Activated naive CD4-positive, alpha-beta T cell treated with anti-CD3 and anti-CD28 coated beads, Interleukin-2, amount 10 ng/mL, durations not matched to agents 7 days and 5 days (primary cell): ENCODE data around the gene CES3.
"Not testable (repeated sequence)": the region's sequence is repeated elsewhere in the genome, so short reads cannot be mapped to it uniquely, and the experiment has no call there.

Experiments
- CTCF ChIA-PET: fragments of 350-600 bp; sonication (Branson Sonifier 250); formaldehyde crosslinking; loops from one replicate; lab custom pipeline; 2021; ENCODE audit warnings: antibody characterized with exemption; lab: Charles Lee
- DNase-seq: peaks from one replicate; pipeline ENCODE4 v3.0.0-alpha.2; 2020
- H3K27ac Mint-ChIP-seq: one replicate; pipeline ENCODE4 v1.8.0; 2021; ENCODE audit warnings: mild to moderate bottlenecking, moderate library complexity, mixed read lengths
- H3K27me3 Mint-ChIP-seq: one replicate; pipeline ENCODE4 v1.8.0; 2021; ENCODE audit warnings: mild to moderate bottlenecking, mixed read lengths
- H3K36me3 Mint-ChIP-seq: one replicate; pipeline ENCODE4 v1.8.0; 2021; ENCODE audit warnings: mixed read lengths
- H3K4me1 Mint-ChIP-seq: one replicate; pipeline ENCODE4 v1.8.0; 2021; ENCODE audit warnings: mixed read lengths
- H3K4me3 Mint-ChIP-seq: one replicate; pipeline ENCODE4 v1.8.0; 2021; ENCODE audit warnings: mild to moderate bottlenecking, moderate library complexity, mixed read lengths
- H3K9me3 Mint-ChIP-seq: one replicate; pipeline ENCODE4 v1.8.0; 2021; ENCODE audit warnings: mixed read lengths

CES3 gene

DNA sequence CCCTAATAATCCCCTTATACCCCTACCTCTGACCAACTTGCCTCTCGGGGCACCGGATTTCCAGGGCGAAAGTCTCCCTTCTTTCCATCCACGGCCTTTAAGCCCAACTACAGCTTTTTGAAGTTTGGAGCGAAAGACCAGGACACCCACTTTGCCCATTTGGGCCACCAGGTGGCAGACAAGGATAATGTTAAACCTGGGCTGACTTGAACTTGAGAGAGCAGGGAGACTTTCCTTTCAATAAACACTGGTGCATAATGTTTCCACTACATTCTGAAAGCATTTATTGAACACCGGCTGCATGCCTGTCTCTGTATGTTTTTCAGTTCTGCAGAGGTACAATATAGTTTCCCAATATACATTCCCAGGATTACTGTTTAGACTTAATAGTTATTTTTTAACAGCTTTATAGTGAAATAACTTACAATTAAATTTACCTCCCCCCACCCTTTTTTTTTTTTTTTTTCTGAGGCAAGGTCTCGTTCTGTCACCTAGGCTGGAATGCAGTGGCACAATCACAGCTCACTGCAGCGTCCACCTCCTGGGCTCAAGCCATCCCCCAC lies 6.9 kb upstream of the CES3 start:
- H3K27ac Mint-ChIP-seq, result no peak overlapping the region

DNA sequence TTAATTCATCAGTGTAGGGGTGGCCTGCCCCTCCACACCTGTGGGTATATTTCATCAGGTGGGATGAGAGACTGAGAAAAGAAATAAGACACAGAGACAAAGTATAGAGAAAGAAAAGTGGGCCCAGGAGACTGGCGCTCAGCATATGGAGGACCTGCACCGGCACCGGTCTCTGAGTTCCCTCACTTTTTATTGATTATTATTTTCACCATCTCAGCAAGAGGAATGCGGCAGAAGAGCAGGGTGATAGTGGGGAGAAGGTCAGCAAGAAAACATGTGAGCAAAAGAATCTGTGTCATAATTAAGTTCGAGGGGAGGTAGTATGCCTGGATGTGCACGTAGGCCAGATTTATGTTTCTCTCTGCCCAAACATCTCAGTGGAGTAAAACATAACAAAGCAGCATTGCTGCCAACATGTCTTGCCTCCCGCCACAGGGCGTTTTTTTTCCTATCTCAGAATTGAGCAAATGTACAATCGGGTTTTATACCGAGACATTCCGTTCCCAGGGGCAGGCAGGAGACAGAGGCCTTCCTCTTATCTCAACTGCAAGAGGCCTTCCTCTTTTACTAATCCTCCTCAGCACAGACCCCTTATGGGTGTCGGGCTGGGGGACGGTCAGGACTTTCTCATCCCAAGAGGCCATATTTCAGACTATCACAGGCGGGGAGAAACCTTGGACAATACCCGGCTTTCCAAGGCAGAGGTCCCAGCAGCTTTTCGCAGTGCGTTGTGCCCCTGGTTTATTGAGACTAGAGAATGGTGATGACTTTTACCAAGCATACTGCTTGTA lies 5.5 kb upstream of the CES3 start:
- H3K27me3 Mint-ChIP-seq, result peaks cover 60% of the 10 kb centered on the region
- DNase-seq, result not testable (repeated sequence)
- CTCF ChIA-PET, result interaction anchor here (1.0 kb wide), 2 partner anchors 24 to 62 kb away, joined by 3 to 4 read pairs; no protein-coding TSS in a partner anchor

More for the DNA sequence above, 6.9 kb upstream of the CES3 start:
- Mint-ChIP-seq H3K4me1 (peaks cover 21% of the 10 kb centered on the region), H3K4me3 (no peak overlapping the region), H3K9me3 (peaks cover 8% of the 10 kb centered on the region), H3K36me3 (no peaks in the 10 kb centered on the region), H3K27me3 (peaks cover 61% of the 10 kb centered on the region)
- CTCF ChIA-PET, result interaction anchor here (0.6 to 2.6 kb wide), 15 partner anchors 8 to 385 kb away, joined by 3 to 9 read pairs (median 4); partner anchors contain the start of gene B3GNT9
- DNase-seq, result peak; percentile 88

DNA sequence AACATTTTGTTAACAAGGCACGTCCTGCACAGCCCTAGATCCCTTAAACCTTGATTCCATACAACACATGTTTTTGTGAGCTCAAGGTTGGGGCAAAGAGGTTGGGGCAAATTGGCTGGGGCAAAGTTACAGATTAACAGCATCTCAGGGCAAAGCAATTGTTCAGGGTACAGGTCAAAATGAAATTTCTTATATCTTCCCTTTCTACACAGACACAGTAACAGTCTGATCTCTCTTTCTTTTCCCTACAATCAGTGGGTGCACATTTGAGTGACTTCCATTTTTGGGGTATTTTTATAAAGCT lies 5.0 kb upstream of the CES3 start:
- not testable (repeated sequence) for H3K9me3 Mint-ChIP-seq, H3K36me3 Mint-ChIP-seq, DNase-seq, H3K4me3 Mint-ChIP-seq, H3K27ac Mint-ChIP-seq
- CTCF ChIA-PET, result interaction anchor here (0.7 to 1.4 kb wide), 5 partner anchors 9 to 61 kb away, joined by 3 to 4 read pairs (median 3); no protein-coding TSS in a partner anchor
- H3K4me1 Mint-ChIP-seq, result peaks cover 33% of the 10 kb centered on the region
- H3K27me3 Mint-ChIP-seq, result peaks cover 59% of the 10 kb centered on the region

More for the DNA sequence above, 5.5 kb upstream of the CES3 start:
- H3K27ac Mint-ChIP-seq, H3K9me3 Mint-ChIP-seq, H3K36me3 Mint-ChIP-seq, H3K4me3 Mint-ChIP-seq: not testable (repeated sequence)
- H3K4me1 Mint-ChIP-seq, result peaks cover 29% of the 10 kb centered on the region

DNA sequence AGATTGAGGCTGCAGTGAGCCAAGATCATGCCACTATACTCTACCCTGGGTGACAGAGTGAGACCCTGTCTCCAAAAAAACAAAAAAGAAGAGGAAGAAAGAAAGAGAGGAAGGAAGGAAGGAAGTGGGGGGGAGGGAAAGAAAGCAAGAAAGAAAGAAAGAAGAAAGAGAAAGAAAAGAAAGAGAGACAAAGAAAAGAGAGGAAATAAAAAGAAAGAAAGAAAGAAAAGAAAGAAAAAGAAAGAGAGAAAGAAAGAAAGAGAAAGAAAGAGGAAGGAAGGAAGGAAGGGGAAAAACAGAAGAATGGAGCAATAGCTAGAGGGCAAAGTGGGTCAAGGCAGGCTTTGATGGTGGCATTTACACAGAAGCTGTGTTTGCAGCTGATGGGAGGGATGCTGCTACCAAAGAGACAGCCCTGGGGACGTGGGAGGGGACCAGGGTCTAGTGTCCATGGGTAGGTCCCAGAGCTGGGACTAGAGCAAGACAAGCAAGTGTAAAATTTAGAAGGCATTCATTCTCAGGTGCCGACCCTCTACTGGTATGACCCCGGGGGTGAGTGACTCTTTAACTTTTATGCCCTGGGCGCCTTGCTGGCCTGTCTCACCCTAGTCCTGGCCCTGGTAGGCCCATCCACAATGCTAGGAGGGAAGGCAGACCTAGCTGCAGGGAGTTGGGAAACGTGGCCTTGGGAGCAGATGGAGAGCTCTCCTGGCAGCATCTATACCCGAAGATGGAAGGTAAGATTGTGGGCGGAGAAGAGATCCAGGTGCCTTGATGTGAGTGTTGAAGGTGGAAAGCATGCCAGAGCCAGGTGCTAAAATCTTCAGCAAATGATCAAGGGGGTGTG lies 2.0 kb upstream of the CES3 start:
- no peak overlapping the region for H3K4me3 Mint-ChIP-seq
- CTCF ChIA-PET, result interaction anchor here (0.6 to 4.6 kb wide), 10 partner anchors 12 to 226 kb away, joined by 3 to 39 read pairs (median 4); no protein-coding TSS in a partner anchor
- H3K36me3 Mint-ChIP-seq, result no peaks in the 10 kb centered on the region
- H3K9me3 Mint-ChIP-seq, result no peaks in the 10 kb centered on the region
- H3K4me1 Mint-ChIP-seq, result peaks cover 42% of the 10 kb centered on the region
- DNase-seq, result no peak
- H3K27ac Mint-ChIP-seq, result peak overlapping the region; percentile 25
- peaks cover 39% of the 10 kb centered on the region for H3K27me3 Mint-ChIP-seq

DNA sequence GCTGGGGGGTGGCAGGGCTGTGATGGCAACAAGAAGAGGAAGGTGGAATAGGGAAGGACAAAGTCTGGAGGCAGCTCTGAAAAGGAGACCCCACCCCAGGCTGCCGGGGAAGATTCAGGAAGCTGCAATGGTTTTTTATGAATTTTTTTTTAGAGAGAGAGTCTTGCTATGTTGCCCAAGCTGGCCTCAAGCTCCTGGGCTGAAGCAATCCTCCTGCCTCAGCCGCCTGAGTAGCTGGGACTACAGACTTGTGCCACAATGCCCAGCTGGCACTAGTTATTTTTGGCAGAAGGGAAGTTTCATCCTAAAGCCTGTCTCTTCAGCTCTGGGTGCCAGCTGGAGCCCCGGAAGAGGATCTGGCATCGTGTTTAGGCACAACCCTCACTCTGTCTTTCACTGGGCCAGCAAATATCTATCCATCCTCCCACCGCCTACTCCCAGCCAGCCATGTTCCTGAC lies 1.3 kb upstream of the CES3 start:
- Mint-ChIP-seq H3K27ac (no peak overlapping the region), H3K9me3 (no peaks in the 10 kb centered on the region), H3K36me3 (no peaks in the 10 kb centered on the region), H3K27me3 (peaks cover 42% of the 10 kb centered on the region), H3K4me1 (peaks cover 42% of the 10 kb centered on the region), H3K4me3 (no peak overlapping the region)
- no peak for DNase-seq
- CTCF ChIA-PET, result interaction anchor here (0.7 to 4.6 kb wide), 9 partner anchors 10 to 225 kb away, joined by 3 to 39 read pairs (median 4); no protein-coding TSS in a partner anchor

DNA sequence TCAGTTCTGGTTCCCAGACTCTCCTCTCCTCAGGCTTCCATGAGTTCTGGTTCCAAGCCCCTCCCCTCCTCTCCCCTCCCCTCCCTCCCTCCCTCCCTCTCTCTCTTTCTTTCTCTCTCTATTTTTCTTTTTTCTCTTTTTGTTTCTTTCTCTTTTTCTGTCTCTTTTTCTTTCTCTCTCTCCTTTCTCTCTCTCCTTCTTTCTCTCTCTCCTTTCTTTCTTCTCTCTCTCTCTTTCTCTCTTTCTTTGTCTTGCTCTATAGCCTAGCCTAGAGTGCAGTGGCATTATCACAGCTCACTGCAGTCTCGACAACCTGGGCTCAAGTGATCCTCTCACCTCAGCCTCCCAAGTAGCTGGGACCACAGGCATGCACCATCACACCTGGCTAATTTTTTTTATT lies 796 bp upstream of the CES3 start:
- H3K27me3 Mint-ChIP-seq, result peaks cover 47% of the 10 kb centered on the region
- H3K36me3 Mint-ChIP-seq, result no peaks in the 10 kb centered on the region

DNA sequence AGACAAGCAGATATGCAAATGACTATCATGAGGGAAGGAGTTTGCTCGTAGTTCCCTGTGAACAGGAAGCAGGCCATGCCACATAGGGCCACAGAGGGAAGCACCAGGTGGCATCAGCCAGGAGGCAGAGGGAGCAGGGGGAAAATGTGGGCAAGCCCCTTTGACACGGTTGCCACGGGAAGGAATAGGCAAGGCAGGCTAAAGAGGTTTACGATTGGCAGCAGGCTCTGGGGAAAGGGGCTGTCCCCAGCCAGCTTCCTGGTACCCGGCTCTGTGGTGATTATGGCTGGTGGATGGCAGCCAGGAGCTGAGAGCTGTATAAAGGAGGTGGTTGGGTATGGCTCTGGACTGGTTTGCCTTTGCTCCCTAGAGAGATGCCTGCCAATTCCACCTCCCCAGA lies 848 bp downstream of the CES3 start:
- Mint-ChIP-seq H3K27ac (peak overlapping the region; percentile 86), H3K9me3 (no peaks in the 10 kb centered on the region), H3K27me3 (peaks cover 51% of the 10 kb centered on the region), H3K4me3 (peak overlapping the region; percentile 44), H3K4me1 (peaks cover 42% of the 10 kb centered on the region), H3K36me3 (no peaks in the 10 kb centered on the region)
- CTCF ChIA-PET, result interaction anchor here (1.1 to 4.6 kb wide), 9 partner anchors 8 to 217 kb away, joined by 3 to 39 read pairs (median 5); no protein-coding TSS in a partner anchor
- DNase-seq, result no peak

More for the DNA sequence above, 796 bp upstream of the CES3 start:
- Mint-ChIP-seq H3K4me1 (peaks cover 42% of the 10 kb centered on the region), H3K4me3 (no peak overlapping the region), H3K9me3 (no peaks in the 10 kb centered on the region), H3K27ac (no peak overlapping the region)
- CTCF ChIA-PET, result interaction anchor here (0.6 to 4.6 kb wide), 15 partner anchors 10 to 490 kb away, joined by 3 to 39 read pairs (median 4); no protein-coding TSS in a partner anchor
- DNase-seq, result no peak

DNA sequence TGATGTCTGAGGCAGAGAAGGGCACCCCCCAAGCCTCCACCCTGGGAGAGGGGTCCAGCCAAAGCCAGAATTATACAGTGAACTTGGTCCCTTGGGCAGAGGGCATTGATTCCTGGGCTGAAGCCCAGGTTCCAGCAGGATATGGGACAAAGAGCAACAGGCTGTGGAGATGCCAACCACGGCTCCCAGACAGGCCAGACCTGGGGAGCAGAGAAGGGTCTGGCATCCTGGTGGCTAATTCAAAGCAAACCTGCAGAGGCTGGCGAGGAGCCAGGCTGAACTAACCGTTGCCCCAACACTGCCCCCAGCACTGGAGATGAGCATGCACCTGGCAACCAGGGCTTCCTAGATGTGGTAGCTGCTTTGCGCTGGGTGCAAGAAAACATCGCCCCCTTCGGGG lies 3.0 kb downstream of the CES3 start:
- peaks cover 29% of the 10 kb centered on the region for H3K4me1 Mint-ChIP-seq
- no peak overlapping the region for H3K4me3 Mint-ChIP-seq
- peaks cover 52% of the 10 kb centered on the region for H3K27me3 Mint-ChIP-seq
- DNase-seq, result no peak
- H3K36me3 Mint-ChIP-seq, result no peaks in the 10 kb centered on the region
- no peak overlapping the region for H3K27ac Mint-ChIP-seq
- CTCF ChIA-PET, result interaction anchor here (1.0 kb wide), 2 partner anchors 10 to 13 kb away, joined by 3 to 4 read pairs; no protein-coding TSS in a partner anchor
- no peaks in the 10 kb centered on the region for H3K9me3 Mint-ChIP-seq

DNA sequence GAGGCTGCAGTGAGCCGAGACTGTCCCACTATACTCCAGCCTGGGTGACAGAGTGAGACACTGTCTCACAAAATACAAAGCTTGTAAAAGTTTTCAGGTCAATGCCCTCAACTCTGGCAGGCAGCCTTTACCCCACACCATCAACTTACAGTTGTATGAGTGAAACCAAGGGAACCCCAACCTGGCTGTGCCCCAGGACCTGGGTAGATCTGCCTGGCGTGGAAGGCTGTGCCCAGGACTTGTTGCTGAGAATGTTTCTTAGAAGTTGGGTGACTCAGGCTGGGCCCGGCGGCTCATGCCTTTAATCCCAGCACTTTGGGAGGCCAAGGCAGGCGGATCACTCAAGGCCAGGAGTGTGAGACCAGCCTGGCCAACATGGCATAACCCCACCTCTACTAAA lies 7.8 kb downstream of the CES3 start:
- no peaks in the 10 kb centered on the region for H3K36me3 Mint-ChIP-seq
- DNase-seq, result no peak
- no peaks in the 10 kb centered on the region for H3K9me3 Mint-ChIP-seq
- peaks cover 56% of the 10 kb centered on the region for H3K27me3 Mint-ChIP-seq
- no peak overlapping the region for H3K27ac Mint-ChIP-seq
- CTCF ChIA-PET, result interaction anchor here (5.8 kb wide), 1 partner anchor 9 kb away, joined by 39 read pairs; the partner anchor contains the start of gene CES3
- no peak overlapping the region for H3K4me3 Mint-ChIP-seq
- no peaks in the 10 kb centered on the region for H3K4me1 Mint-ChIP-seq

DNA sequence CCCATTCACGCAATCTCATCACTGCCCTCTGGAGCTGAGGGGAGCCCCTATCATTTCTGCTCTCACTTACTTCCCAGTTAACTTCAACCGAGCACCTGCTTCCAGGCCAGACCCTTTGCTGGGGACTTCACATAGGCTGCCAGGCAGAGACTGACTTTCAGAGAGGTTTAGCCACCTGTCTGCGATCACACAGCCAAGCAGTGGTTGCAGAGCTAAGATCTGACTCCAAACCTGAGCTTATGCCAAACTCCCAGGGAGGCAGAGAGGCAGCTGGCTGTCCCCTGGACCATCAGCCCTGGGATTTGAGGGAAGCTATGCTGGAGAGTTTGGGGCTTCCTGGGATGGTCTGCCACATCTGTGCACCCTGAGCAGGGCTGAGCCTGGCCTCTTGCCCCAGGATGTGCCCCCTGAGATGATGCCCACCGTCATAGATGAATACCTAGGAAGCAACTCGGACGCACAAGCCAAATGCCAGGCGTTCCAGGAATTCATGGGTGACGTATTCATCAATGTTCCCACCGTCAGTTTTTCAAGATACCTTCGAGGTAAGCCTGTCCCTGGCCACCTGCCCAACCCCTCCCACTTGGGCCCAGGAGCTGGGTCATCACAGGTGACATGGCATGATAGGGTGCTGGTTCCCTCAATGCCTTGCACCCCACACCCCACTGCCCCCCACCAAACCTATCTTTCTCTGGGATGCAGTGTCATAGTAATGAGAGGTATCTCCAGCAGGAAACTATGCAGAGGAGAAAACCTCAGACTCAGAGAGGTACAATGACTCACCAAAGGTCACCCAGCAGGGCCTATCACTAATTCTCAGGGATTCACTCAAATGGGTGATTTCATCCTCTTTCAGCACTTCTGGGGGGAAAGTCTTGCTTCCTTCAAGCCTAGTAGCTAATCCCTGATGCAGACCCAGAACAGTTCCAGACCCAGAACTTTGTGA lies 10.0 kb downstream of the CES3 start:
- Mint-ChIP-seq H3K9me3 (no peaks in the 10 kb centered on the region), H3K4me1 (peaks cover 13% of the 10 kb centered on the region), H3K27me3 (peaks cover 41% of the 10 kb centered on the region), H3K27ac (no peak overlapping the region), H3K36me3 (peaks cover 6% of the 10 kb centered on the region), H3K4me3 (no peak overlapping the region)
- CTCF ChIA-PET, result interaction anchor here (5.8 kb wide), 1 partner anchor 11 kb away, joined by 39 read pairs; the partner anchor contains the start of gene CES3
- no peak for DNase-seq

DNA sequence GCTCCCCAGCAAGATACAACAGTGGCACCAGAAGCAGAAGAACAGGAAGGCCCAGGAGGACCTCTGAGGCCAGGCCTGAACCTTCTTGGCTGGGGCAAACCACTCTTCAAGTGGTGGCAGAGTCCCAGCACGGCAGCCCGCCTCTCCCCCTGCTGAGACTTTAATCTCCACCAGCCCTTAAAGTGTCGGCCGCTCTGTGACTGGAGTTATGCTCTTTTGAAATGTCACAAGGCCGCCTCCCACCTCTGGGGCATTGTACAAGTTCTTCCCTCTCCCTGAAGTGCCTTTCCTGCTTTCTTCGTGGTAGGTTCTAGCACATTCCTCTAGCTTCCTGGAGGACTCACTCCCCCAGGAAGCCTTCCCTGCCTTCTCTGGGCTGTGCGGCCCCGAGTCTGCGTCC lies 11.9 kb downstream of the CES3 start:
- Mint-ChIP-seq H3K4me3 (no peak overlapping the region), H3K4me1 (peaks cover 26% of the 10 kb centered on the region), H3K36me3 (peaks cover 6% of the 10 kb centered on the region), H3K27me3 (peaks cover 27% of the 10 kb centered on the region), H3K9me3 (no peaks in the 10 kb centered on the region), H3K27ac (no peak overlapping the region)
- no peak for DNase-seq
- CTCF ChIA-PET, result interaction anchor here (1.4 to 7.8 kb wide), 4 partner anchors 13 to 212 kb away, joined by 4 to 65 read pairs (median 23); partner anchors contain the start of gene CES3

DNA sequence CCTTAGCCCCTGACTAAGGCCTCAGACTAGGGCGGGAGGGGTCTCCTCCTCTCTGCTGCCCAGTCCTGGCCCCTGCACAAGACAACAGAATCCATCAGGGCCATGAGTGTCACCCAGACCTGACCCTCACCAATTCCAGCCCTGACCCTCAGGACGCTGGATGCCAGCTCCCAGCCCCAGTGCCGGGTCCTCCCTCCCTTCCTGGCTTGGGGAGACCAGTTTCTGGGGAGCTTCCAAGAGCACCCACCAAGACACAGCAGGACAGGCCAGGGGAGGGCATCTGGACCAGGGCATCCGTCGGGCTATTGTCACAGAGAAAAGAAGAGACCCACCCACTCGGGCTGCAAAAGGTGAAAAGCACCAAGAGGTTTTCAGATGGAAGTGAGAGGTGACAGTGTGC lies 12.7 kb downstream of the CES3 start:
- no peak overlapping the region for H3K27ac Mint-ChIP-seq
- CTCF ChIA-PET, result interaction anchor here (1.5 to 7.8 kb wide), 3 partner anchors 14 to 212 kb away, joined by 7 to 65 read pairs (median 39); partner anchors contain the start of gene CES3
- H3K27me3 Mint-ChIP-seq, result peaks cover 27% of the 10 kb centered on the region
- H3K4me1 Mint-ChIP-seq, result peaks cover 34% of the 10 kb centered on the region
- no peaks in the 10 kb centered on the region for H3K9me3 Mint-ChIP-seq
- DNase-seq, result no peak
- H3K36me3 Mint-ChIP-seq, result peaks cover 6% of the 10 kb centered on the region
- no peak overlapping the region for H3K4me3 Mint-ChIP-seq
